Lung (tissue), 4 donors: ENCODE measurements around the gene PDCD1. TPM values are rescaled to one million over a fixed set of nuclear protein-coding genes. Genes with fewer than 3 reads are reported as not detected.

Source experiments
- polyA plus RNA-seq, 2 donors: library from polyadenylated mRNA; stranded (reverse); fragments of 200-250 nt; gene quantifications; one replicate each; pipeline ENCODE4 v1.2.1, GENCODE V29; 2013
- total RNA-seq, 2 donors: library from RNA; depleted of rRNA in 1 of 2; stranded (reverse); fragments of >200 nt in 1 of 2; gene quantifications; one replicate each; pipeline ENCODE4 v1.2.1, GENCODE V29; 2014 to 2021
- donor health status: Bipolar disorder and iron deficiency.
- donor health status: healthy.
- donor health status: DM: yes; HTN: yes; CAD: no.

PDCD1 gene
- total and polyA plus RNA-seq, 4 donors: 0.59 to 0.97 (median 0.81) TPM

Other genes starting within 250 kb of the PDCD1 start
- gene THAP4, start 221.7 kb downstream of the PDCD1 start, total RNA-seq: 10 to 100 TPM; 43.9 to 46.0 TPM
- 10 to 100 TPM; 40.0 to 53.7 TPM for gene THAP4, start 221.7 kb downstream of the PDCD1 start, polyA plus RNA-seq
- 10 to 100 TPM; 69.1 to 74.9 TPM for gene ATG4B, start 221.2 kb downstream of the PDCD1 start, total RNA-seq
- 10 to 100 TPM; 45.1 to 55.0 TPM for gene ATG4B, start 221.2 kb downstream of the PDCD1 start, polyA plus RNA-seq
- 10 to 100 TPM; 17.4 to 24.3 TPM for gene DTYMK, start 172.1 kb downstream of the PDCD1 start, total RNA-seq
- gene DTYMK, start 172.1 kb downstream of the PDCD1 start, polyA plus RNA-seq: 10 to 100 TPM; 15.6 to 21.9 TPM
- 10 to 100 TPM; 29.8 to 46.8 TPM for gene ING5, start 156.9 kb downstream of the PDCD1 start, total RNA-seq
- gene ING5, start 156.9 kb downstream of the PDCD1 start, polyA plus RNA-seq: 10 to 100 TPM; 19.2 to 32.4 TPM
- 10 to 100 TPM; 22.2 to 45.3 TPM for gene D2HGDH, start 124.3 kb downstream of the PDCD1 start, total RNA-seq
- 10 to 100 TPM; 12.2 to 32.2 TPM for gene D2HGDH, start 124.3 kb downstream of the PDCD1 start, polyA plus RNA-seq
- gene GAL3ST2, start 82.1 kb downstream of the PDCD1 start, total RNA-seq: under 1 TPM in 1 of 2 donors, not detected in 1; 0.40 TPM
- gene GAL3ST2, start 82.1 kb downstream of the PDCD1 start, polyA plus RNA-seq: not detected
- under 1 TPM; 0.26 to 0.43 TPM for gene NEU4, start 49.7 kb downstream of the PDCD1 start, total RNA-seq
- under 1 TPM; 0.27 to 0.59 TPM for gene NEU4, start 49.7 kb downstream of the PDCD1 start, polyA plus RNA-seq
- under 1 TPM in 1 of 2 donors, not detected in 1; 0.09 TPM for gene RTP5, start 10.8 kb upstream of the PDCD1 start, total RNA-seq
- under 1 TPM; 0.08 to 0.13 TPM for gene RTP5, start 10.8 kb upstream of the PDCD1 start, polyA plus RNA-seq